OCI-LY1 (cell line): ENCODE data around the gene B4GALT1.

Source experiments
- CTCF ChIP-seq: fragments of 200-600 bp; sonication (generic), shearing (Covaris generic); IDR thresholded peaks from 2 replicates; pipeline ENCODE4 v1.5.1; 2017; ENCODE audit warnings: mild to moderate bottlenecking, antibody characterized with exemption, low read length, moderate library complexity, mixed read lengths
- EZH2 ChIP-seq: fragments of 200-600 bp; sonication (generic), shearing (Covaris generic); IDR thresholded peaks from 2 replicates; pipeline ENCODE4 v1.8.0; 2017; ENCODE audit warnings: borderline replicate concordance, mixed run types, mild to moderate bottlenecking, antibody characterized with exemption, low read length, moderate library complexity, mixed read lengths

- TF ChIP-seq CTCF (no peak), EZH2 (no peak)
These were observed 30.4 kb upstream of the B4GALT1 start for GRCh38 chr9:33197279-33198152.
